ENCODE data around the gene NOX5. TPM values are rescaled to one million over a fixed set of nuclear protein-coding genes. Genes with fewer than 3 reads are reported as not detected.
"Not testable (repeated sequence)": the region's sequence is repeated elsewhere in the genome, so short reads cannot be mapped to it uniquely, and the experiment has no call there.

Gene NOX5
- total and polyA plus RNA-seq, 2 experiments from 2014 or later: 0.12 to 0.39 TPM

DNA sequence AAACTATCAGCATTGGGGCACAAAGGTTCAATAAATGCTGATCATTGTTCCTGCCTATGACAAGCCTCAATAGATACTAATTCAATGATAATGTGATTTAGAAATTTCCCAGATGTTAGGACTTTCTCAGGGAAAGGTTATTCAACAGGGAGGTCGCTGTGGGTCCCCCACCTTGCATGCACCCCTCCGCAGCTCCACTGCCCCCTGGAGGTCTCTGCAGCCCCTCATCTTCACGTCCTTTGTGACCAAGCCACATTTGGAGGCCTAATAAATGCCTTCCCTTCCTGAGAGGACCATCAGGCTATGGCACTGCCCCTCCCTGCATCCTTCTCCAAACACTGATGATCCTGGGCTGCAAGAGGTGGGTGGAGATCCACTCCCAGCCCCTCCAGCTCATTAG is 50.2 kb downstream of the NOX5 start:
- TF ChIP-seq, protein P1, sequence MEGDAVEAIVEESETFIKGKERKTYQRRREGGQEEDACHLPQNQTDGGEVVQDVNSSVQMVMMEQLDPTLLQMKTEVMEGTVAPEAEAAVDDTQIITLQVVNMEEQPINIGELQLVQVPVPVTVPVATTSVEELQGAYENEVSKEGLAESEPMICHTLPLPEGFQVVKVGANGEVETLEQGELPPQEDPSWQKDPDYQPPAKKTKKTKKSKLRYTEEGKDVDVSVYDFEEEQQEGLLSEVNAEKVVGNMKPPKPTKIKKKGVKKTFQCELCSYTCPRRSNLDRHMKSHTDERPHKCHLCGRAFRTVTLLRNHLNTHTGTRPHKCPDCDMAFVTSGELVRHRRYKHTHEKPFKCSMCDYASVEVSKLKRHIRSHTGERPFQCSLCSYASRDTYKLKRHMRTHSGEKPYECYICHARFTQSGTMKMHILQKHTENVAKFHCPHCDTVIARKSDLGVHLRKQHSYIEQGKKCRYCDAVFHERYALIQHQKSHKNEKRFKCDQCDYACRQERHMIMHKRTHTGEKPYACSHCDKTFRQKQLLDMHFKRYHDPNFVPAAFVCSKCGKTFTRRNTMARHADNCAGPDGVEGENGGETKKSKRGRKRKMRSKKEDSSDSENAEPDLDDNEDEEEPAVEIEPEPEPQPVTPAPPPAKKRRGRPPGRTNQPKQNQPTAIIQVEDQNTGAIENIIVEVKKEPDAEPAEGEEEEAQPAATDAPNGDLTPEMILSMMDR (IDR thresholded peaks at IDR 0.05; ENCODE audit: low read depth, low read length): no peak
- no peak for DNase-seq (ENCODE audit: low read depth in 1 of 2, low spot score in 1 of 2)
- Histone ChIP-seq H3K9me3 (ENCODE audit: low read depth) (no peaks in the 10 kb centered on the region), H3K36me3 (no peaks in the 10 kb centered on the region), H3K27me3 (no peaks in the 10 kb centered on the region), H3K27ac (no peak overlapping the region), H3K4me3 (no peak overlapping the region), H3K4me1 (ENCODE audit: low read depth) (peaks cover 6% of the 10 kb centered on the region)

DNA sequence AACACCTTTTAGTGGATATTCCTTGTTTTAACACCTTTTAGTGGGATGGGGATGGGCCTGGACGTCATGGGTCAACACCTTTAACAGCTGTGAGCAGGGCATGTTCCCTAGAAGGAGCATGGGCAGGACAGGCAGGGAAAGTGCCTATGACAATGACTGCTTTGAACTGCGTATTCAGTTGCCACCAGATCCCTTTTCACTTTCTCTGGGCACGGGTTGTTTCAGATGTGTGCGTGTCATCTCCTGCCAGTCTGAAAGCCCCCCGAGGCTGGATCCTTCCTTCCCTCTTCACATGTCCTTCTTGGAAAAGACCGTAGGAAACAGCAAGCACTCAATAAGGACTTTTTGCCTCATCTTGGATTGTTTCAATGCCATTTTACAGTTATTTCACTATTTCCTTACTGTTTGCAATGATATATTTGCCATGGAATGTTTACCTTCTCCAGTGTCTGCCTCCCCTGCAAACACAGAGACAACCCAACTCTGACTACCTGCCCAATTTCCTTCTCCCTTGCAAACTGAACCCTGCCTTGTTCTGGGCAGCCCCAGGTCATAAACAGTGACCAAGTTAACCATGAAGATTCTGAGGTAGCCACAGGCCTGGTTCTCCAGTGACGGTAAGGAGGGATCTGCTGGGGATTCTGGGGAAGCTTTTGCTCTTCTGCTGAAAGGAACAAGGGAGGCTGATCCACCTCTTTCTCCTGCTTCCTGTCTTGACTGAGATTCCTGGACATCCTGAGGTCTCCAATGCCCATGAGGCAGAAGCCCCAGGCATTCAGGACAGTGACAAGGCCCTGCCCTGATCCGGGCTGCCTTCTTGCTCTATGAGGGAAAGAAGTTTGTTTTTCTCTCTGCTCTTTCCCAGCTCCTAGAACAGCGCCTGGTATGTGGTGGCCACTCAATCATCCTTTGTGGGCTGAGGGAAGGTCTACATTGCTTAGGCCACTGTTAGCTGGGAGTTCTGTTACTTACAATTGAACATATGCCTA is 51.8 kb downstream of the NOX5 start:
- Histone ChIP-seq H3K9me3 (ENCODE audit: low read depth) (no peaks in the 10 kb centered on the region), H3K4me3 (no peak overlapping the region), H3K36me3 (no peaks in the 10 kb centered on the region), H3K4me1 (ENCODE audit: low read depth) (no peaks in the 10 kb centered on the region), H3K27me3 (no peaks in the 10 kb centered on the region), H3K27ac (no peak overlapping the region)
- TF ChIP-seq, protein P1 (IDR thresholded peaks at IDR 0.05; ENCODE audit: low read depth, low read length): no peak
- no peak for DNase-seq (ENCODE audit: low read depth in 1 of 2, low spot score in 1 of 2)

DNA sequence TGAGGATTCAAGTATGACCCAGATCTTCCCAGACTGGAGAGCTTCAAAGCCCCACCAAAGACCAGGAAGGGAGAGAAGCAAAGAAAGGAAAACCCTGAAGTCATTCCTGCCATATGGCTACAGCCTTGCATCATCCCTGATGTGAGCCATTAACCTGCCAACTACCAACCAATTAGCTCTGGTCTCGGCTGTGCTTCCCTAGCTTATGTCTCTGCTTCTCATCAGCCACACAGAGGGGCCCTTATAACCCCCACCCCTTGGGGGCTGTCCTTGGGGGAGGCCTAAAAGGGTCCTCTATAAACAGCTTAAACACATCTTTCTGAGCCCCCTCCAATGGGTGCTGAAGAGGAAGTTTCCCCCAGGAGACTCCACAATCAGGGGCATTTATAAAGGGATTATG is 52.8 kb downstream of the NOX5 start:
- no peak overlapping the region for H3K4me3 ChIP-seq

DNA sequence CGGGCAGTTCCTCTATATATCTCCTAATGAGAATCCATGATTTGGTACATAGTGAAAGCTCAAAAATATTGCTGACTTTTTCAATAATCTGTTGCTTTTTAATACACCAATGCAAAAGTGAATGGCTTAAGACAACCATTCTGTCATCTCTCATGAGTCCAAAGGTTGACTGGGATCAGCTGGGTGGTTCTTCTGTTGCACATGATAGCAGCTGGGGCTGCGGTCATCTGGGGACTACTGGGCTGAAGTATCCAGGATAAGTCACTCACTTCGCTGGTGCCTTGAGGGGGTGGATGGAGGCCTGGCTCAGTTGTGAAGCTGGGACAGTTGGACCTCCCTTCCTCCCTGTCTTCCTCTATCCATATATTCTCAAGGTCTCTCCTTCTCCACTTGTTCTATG is 53.7 kb downstream of the NOX5 start:
- H3K27ac ChIP-seq: no peak overlapping the region
- H3K27me3 ChIP-seq: no peaks in the 10 kb centered on the region
- DNase-seq (ENCODE audit: low read depth in 1 of 2, low spot score in 1 of 2): no peak
- H3K4me3 ChIP-seq: no peak overlapping the region
- TF ChIP-seq, protein P1 (IDR thresholded peaks at IDR 0.05; ENCODE audit: low read depth, low read length): no peak
- no peaks in the 10 kb centered on the region for H3K9me3 ChIP-seq (ENCODE audit: low read depth)
- no peaks in the 10 kb centered on the region for H3K36me3 ChIP-seq
- no peaks in the 10 kb centered on the region for H3K4me1 ChIP-seq (ENCODE audit: low read depth)

More for the DNA sequence above, 52.8 kb downstream of the NOX5 start:
- Histone ChIP-seq H3K27me3 (no peaks in the 10 kb centered on the region), H3K27ac (no peak overlapping the region), H3K36me3 (no peaks in the 10 kb centered on the region), H3K4me1 (ENCODE audit: low read depth) (no peaks in the 10 kb centered on the region), H3K9me3 (ENCODE audit: low read depth) (no peaks in the 10 kb centered on the region)
- peak in 1 of 2 donors; percentile 4 for DNase-seq (ENCODE audit: low read depth in 1 of 2, low spot score in 1 of 2)
- TF ChIP-seq, protein P1 (IDR thresholded peaks at IDR 0.05; ENCODE audit: low read depth, low read length): no peak

DNA sequence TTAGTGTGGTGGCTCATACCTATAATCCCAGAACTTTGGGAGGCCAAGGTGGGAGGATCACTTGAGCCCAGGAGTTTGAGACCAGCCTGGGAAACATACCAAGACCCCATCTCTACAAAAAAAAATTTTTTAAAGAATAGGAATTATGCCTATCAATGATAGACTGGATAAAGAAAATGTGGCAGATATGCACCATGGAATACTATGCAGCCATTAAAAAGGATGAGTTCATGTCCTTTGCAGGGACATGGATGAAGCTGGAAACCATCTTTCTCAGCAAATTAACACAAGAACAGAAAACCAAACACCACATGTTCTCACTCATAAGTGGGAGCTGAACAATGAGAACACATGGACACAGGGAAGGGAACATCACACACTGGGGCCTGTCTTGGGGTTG is 54.8 kb downstream of the NOX5 start:
- H3K4me1 ChIP-seq (ENCODE audit: low read depth); H3K27ac ChIP-seq; H3K4me3 ChIP-seq; H3K27me3 ChIP-seq; H3K36me3 ChIP-seq; H3K9me3 ChIP-seq (ENCODE audit: low read depth); DNase-seq (ENCODE audit: low read depth in 1 of 2, low spot score in 1 of 2): not testable (repeated sequence)

DNA sequence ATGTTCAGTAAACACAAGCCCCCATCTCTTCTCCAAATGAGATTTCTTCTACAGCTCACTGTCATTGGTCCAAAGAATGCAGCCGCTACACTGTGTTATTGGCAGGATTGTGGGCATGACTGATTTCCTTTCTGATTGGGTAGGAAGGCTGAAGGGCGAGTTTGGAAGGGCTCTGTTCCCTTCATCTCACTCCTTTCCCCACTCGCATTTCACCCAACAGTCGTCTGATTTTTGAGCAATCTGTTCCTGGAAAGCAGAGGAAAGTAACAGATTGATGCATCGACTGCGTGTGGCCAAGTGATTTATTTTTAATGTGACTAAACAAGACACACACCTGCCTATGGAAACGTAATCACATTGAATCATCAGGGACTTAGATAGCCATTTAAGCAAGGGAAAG is 55.5 kb downstream of the NOX5 start:
- no peaks in the 10 kb centered on the region for H3K27me3 ChIP-seq
- no peak overlapping the region for H3K4me3 ChIP-seq
- H3K27ac ChIP-seq: no peak overlapping the region
- TF ChIP-seq, protein P1 (IDR thresholded peaks at IDR 0.05; ENCODE audit: low read depth, low read length): no peak
- H3K9me3 ChIP-seq (ENCODE audit: low read depth): no peaks in the 10 kb centered on the region
- no peak for DNase-seq (ENCODE audit: low read depth in 1 of 2, low spot score in 1 of 2)
- no peaks in the 10 kb centered on the region for H3K36me3 ChIP-seq
- H3K4me1 ChIP-seq (ENCODE audit: low read depth): no peaks in the 10 kb centered on the region

Measured in cardiac muscle cell (in vitro differentiated cells and primary cell).